GM04503 (cell line): Measurements from ENCODE around the gene DDX60.

Source experiments
- DNase-seq: peaks from one replicate; pipeline ENCODE4 v3.0.0-alpha.2; 2012; ENCODE audit warnings: low read depth

DDX60 gene

DNA sequence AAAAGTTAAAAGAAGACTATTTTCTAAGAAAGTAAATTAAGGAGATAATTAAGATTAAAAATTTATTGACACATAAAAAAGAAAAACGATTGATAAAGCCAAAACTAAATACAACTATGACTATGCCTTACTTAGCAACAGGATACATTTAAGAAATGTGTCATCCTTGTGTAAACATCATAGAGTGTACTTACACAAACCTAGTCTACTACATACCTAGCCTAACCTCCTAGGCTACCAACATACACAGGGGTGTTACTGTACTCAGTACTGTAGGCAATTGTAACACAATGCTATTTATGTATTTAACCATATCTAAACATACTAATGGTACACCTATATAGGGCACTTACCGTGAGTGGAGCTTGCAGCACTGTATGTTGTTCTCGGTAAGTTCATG lies 117.9 kb downstream of the DDX60 start:
- DNase-seq: no peak

DNA sequence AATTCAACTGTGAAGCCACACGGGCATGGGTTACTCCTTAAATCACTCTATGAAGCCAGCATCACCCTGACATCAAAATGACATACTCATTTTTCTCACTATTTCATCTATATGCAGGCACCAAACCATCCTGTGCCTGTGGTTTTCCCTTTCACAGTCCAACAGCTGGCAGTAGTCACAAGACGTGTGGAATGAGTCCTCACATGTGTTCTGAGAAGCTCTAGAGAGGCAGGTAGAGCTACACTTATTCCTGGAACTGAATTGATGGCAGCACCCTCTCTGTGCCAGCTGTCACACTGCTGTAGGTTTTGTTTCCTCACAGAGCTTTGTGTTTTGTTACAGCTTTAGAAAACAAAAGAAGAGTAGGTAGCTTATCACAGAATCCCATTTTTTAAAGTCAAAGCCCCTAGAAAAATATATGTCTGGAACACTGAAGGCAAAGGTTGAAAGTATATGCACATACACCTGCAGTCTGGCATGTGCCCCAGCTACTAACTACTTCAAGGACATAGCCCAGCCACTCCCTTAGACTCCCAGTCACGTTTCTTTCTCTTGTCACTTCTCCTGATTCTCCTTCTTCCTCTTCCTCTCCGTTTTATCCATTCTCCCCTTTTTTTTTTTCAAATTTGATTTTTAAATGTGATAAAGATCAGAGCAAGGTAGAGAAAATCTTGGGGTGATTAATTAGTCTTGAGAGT lies 119.1 kb downstream of the DDX60 start:
- DNase-seq: no peak

DNA sequence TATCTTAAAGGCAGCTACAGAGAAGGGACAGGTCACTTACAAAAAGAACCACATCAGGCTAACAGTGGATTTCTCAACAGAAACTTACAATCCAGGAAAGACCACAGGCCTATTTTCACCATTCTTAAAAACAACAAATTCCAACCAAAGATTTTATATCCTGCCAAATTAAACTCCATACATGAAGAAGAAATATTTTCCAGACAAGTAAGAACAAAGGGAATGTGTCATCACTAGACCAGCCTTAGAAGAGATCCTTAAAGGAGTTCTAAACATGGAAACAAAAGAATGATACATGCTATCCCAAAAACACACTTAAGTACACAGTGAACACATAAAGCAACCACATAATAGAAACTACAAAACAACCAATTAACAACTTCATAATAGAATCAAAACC lies 120.6 kb downstream of the DDX60 start:
- DNase-seq: no peak

DNA sequence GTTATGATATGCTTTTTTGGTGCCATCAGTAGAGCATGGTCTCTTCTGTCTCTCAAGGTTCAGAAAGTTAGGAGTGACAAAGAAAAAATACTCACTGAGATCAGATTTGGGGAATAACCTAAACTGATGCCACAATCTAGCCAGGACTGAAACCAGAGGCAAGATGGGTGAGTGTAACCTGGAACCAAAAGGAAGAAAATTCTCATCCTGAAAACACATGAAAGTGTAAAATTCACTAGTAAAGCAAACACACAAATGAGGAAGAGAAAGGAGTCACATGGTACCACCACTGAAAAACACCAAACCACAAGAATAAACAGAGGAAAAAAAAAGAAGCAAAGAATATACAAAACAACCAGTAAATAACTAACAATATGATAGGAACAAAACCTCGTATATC lies 129.8 kb downstream of the DDX60 start:
- DNase-seq: no peak

DNA sequence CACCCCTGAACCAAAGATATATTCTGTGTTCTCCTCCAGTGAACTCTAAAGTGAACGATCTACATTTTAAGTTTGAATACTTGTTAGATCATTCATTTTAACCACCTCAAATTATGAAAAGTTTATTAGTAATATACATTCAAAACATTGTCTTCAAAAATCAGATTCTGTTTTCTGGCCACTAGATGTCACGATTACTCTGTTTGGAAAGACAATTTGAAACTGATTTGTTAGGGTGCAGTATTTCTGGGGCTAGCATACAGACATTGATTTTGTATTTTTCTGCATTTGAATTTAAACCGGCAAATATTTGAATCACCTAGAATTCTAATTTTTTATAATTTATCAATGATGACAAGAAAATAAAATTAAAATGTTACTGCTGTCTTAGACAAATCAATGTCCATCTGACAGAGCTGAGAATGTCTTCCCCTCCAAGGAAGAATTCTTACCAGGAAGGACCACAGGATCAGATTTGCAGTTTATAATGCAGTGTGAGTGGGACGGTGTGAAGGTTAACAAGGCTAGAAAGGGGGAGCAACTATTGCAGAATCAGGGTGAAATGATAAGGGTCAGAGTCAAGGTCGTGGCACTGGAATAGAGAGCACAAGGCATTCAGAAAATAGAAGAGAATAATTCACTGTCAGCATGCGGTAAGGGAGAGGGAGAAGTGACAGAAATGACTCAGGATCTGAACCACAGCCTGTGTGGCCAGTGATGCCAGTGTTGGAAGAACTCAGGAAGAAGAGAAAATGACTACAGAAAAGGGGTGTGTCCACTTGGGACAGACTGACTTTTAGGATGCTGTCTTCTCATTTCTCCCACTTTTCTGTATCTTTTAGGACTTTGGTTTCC lies 134.6 kb downstream of the DDX60 start:
- DNase-seq: no peak

DNA sequence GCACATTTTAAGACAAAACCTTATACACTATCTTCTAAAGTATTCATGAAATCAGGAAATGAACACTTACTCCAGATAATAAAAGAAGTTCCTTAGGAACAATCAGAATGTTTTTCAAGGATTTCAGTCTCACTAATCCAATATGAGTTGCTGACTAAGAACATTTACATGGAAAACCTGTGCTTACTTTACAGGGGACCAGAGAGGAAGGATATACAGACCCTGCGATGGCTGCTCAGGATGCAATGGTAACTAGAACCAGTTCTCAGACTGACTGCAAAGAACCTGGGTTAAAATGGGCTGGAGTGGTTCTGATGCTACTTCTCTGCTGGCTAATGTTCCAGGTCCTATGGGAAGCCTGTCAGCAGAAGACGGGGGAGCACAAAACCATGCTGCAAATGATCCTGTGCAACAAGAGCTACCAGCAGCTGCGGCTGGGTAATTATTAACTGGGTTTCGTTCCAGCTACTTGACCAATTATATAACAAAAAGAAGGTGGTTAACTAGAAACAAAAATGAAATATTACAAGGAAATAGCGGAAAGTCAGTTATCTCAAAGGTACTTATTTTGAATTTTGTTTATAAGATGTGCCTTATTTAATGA lies 140.9 kb downstream of the DDX60 start:
- DNase-seq: no peak

DNA sequence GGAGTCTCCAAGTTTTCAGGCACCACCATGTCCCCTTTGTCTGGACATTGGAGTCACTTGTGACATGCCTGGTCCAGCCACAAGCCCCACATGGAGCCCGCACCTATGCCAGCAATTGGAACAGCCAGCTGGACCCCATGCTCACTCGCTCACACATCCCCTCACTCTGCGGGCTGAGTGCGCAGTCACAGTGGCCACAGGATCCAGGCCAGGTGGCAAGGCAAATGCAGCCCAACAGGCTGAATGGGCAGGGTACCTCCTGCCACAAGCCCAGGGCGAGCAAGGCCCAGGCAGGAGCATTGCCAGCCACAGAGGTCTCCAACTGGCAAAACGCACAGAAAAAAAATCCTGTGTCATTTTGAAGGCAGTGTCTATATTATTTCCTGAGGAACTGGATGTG lies 144.2 kb downstream of the DDX60 start:
- no peak for DNase-seq

DNA sequence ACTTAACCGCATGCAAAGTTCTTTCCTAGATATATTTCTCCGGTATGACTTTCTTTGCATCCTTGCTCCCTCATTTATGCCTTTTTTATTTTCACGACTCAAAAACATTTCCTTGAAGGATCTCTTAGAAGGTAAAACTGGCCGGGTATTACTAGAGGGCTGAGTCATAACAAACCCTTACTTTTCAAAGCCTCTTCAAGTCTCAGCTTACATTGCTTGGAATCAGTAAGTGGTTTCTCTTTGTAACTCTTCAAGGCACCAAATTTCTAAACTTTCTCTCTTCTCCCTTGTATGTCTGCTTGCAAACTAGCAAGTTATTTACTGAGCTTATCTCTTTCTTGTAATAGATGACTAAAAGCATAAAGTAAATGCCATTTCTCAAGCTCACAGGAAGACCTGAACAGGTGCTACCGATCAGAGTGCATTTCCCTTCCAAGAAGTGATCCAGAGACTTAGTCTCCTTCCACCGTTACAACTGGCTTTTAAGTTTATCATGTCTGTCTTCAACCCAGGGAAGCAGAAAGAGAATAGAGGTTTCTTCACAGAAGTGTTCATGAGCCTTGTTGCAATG lies 150.8 kb downstream of the DDX60 start:
- no peak for DNase-seq
